Prostate gland (tissue), 2 donors: ENCODE data around the gene TEKT2. TPM values are rescaled to one million over a fixed set of nuclear protein-coding genes. Genes with fewer than 3 reads are reported as not detected.

ENCODE experiments used
- DNase-seq: peaks from one replicate; pipeline ENCODE4 v3.0.0-alpha.2; 2019; ENCODE audit warnings: low spot score
- H3K27ac ChIP-seq, 2 donors: fragments of 200-600 bp; sonication (generic); 2 replicates each; pipeline ENCODE4 v1.5.1; 2017 to 2019
- H3K27me3 ChIP-seq: fragments of 200-600 bp; sonication (generic); replicated peaks from 2 replicates; pipeline ENCODE4 v1.5.1; 2019; ENCODE audit not compliant: insufficient read depth
- H3K36me3 ChIP-seq, 2 donors: fragments of 200-600 bp; sonication (generic); 1 replicate in 1 of 2; 2 replicates in 1 of 2; pipeline versions ENCODE4 v1.5.1 to v1.8.1; 2017 to 2019
- H3K4me1 ChIP-seq: fragments of 200-600 bp; sonication (generic); replicated peaks from 2 replicates; pipeline ENCODE4 v1.5.1; 2019
- H3K4me3 ChIP-seq, 2 donors: fragments of 200-600 bp; sonication (generic); 2 replicates each; pipeline ENCODE4 v1.5.1; 2017 to 2019
- H3K9me3 ChIP-seq: fragments of 200-600 bp; sonication (generic); 2 replicates; pipeline ENCODE4 v1.5.1; 2017
- CTCF ChIP-seq, 4 experiments: fragments of 200-600 bp in 2 of 4; fragments of 450-650 bp in 2 of 4; sonication (generic) in 2 of 4; IDR thresholded peaks; 1 replicate in 3 of 4; 2 replicates in 1 of 4; pipeline ENCODE4 v1.5.1; 2016 to 2019; ENCODE audit warnings: antibody characterized with exemption in 4 of 4, mild to moderate bottlenecking in 2 of 4, moderate library complexity in 2 of 4
- POLR2A ChIP-seq: fragments of 450-650 bp; IDR thresholded peaks from one replicate; pipeline ENCODE4 v1.6.1; 2016; ENCODE audit warnings: antibody characterized with exemption, mild to moderate bottlenecking
- POLR2AphosphoS5 ChIP-seq: sonication (generic); formaldehyde crosslinking; IDR thresholded peaks from one replicate; pipeline ENCODE4 v1.6.1; 2017; ENCODE audit warnings: antibody characterized with exemption
- WGBS: methylation state at CpG from one replicate; pipeline ENCODE4 v1.1.5; 2018; 5-methylcytosine and 5-hydroxymethylcytosine counted together
- intact Hi-C: fragments of 100-400 bp; cut with DNase I; formaldehyde crosslinking; loops from one replicate; pipeline ENCODE4 v1.14.2; 2022
- total RNA-seq, 2 donors: library from RNA; depleted of rRNA; stranded (reverse); fragments of >200 nt; gene quantifications; one replicate each; pipeline ENCODE4 v1.1.0, GENCODE V29; 2016

The TEKT2 gene
- total RNA-seq, 2 donors from 2014 or later = 0.77 to 6.0 TPM

- no peak overlapping the region for H3K27ac ChIP-seq
These were observed 24.4 kb downstream of the TEKT2 start for GRCh38 chr1:36108314-36108713.

DNA sequence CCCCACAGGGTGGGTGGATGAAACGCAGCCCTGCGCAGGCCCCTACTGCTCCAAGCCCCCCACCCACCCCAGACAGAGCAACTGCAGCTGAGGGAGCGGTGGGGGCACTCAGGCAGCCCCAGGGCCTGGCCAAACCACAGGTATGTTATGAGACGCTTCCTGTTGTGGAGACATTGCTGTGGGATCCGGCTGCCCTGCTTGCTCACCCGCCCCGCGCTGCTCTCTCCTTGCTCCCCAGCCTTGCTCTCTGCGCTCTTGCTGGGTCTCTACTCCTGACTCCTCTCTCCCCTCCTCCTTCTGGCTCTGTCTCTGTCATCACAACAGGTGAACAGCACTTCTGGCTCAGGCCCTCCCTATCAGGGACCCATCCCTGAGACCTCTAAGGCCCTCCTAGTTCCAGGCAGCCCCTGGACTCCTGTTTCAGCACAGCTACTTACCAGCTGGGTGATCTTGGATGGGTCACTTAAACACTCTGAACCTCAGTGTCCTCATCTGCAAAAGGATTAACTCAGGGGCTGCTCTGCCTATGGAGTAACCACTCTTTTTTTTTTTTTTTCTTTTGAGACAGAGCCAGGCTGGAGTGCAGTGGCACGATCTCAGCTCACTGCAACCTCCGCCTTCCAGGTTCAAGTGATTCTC is 25.3 kb downstream of the TEKT2 start:
- intact Hi-C loops = no loop called here

More at GRCh38 chr1:36108314-36108713, 24.4 kb downstream of the TEKT2 start:
- WGBS = 44% methylated on average over 14 of the region's 14 CpGs
- no peaks in the 10 kb centered on the region for H3K4me1 ChIP-seq
- H3K36me3 ChIP-seq = no peaks in the 10 kb centered on the region
- H3K27me3 ChIP-seq = no peaks in the 10 kb centered on the region
- TF ChIP-seq POLR2AphosphoS5 (no peak), POLR2A (no peak), CTCF (IDR thresholded peaks at IDR 0.05) (no peak)
- DNase-seq = peak; percentile 33
- intact Hi-C loops = no loop called here
- no peak overlapping the region for H3K4me3 ChIP-seq
- H3K9me3 ChIP-seq = no peaks in the 10 kb centered on the region

DNA sequence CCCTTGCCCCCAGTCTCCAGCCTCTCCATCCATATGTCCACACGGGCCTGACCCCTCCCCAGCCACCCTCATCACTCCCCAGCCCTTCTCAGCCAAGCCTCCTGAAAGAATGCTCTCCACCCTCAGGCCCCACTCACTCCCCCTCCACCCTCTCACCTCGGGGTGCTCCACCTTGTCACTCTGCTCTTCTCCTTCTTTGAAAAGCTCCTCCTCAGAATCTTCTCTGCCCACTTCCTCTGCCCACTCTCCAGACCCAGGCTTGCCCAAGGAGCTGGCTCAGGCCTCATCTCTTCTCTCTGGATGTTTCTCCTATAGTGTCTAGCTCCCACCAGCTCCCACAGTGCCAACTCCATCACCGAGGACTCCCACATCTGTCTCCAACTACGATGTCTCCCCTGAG is 27.3 kb downstream of the TEKT2 start:
- 47% methylated on average over 4 of the region's 4 CpGs for WGBS
- H3K27ac ChIP-seq = no peak overlapping the region
- intact Hi-C loops = no loop called here
- H3K27me3 ChIP-seq = no peaks in the 10 kb centered on the region
- H3K4me3 ChIP-seq = no peak overlapping the region
- no peak for DNase-seq
- no peaks in the 10 kb centered on the region for H3K36me3 ChIP-seq
- H3K4me1 ChIP-seq = no peaks in the 10 kb centered on the region
- no peak for TF ChIP-seq POLR2A
- no peak for TF ChIP-seq CTCF (IDR thresholded peaks at IDR 0.05)
- TF ChIP-seq POLR2AphosphoS5 = no peak
- no peaks in the 10 kb centered on the region for H3K9me3 ChIP-seq

More for the DNA sequence above, 25.3 kb downstream of the TEKT2 start:
- no peaks in the 10 kb centered on the region for H3K4me1 ChIP-seq
- no peaks in the 10 kb centered on the region for H3K36me3 ChIP-seq
- H3K27ac ChIP-seq = no peak overlapping the region
- no peaks in the 10 kb centered on the region for H3K27me3 ChIP-seq
- WGBS = 51% methylated on average over 11 of the region's 11 CpGs
- TF ChIP-seq POLR2A = no peak
- TF ChIP-seq POLR2AphosphoS5 = peak; percentile 44
- TF ChIP-seq CTCF (IDR thresholded peaks at IDR 0.05) = no peak
- DNase-seq = peak; percentile 65
- H3K4me3 ChIP-seq = no peak overlapping the region
- no peaks in the 10 kb centered on the region for H3K9me3 ChIP-seq

DNA sequence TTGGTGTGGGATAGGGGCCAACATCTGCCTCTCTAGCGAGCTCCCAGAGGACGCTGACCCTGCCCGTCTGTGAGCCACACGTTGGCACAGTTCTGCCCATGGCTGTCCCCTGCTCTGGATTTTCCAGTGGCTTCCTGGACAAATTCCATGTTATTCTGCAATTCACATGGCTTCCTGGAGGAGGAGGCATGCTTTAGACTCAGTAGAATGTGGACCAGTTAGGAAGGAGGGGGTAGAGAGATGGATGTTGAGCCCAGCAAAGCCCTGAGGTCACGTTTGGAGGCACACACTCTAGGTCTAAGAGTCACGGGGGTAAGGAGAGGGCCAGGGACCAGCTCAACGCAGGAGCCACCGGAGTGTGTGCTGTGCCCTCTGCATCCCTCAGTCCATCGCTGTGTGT is 28.9 kb downstream of the TEKT2 start:
- Histone ChIP-seq H3K27me3 (no peaks in the 10 kb centered on the region), H3K4me3 (no peak overlapping the region), H3K27ac (no peak overlapping the region), H3K36me3 (no peaks in the 10 kb centered on the region), H3K4me1 (no peaks in the 10 kb centered on the region), H3K9me3 (no peaks in the 10 kb centered on the region)
- no peak for TF ChIP-seq POLR2A
- TF ChIP-seq CTCF (IDR thresholded peaks at IDR 0.05) = no peak
- no peak for TF ChIP-seq POLR2AphosphoS5
- no peak for DNase-seq
- WGBS = 91% methylated on average over 9 of the region's 9 CpGs
- intact Hi-C loops = no loop called here

DNA sequence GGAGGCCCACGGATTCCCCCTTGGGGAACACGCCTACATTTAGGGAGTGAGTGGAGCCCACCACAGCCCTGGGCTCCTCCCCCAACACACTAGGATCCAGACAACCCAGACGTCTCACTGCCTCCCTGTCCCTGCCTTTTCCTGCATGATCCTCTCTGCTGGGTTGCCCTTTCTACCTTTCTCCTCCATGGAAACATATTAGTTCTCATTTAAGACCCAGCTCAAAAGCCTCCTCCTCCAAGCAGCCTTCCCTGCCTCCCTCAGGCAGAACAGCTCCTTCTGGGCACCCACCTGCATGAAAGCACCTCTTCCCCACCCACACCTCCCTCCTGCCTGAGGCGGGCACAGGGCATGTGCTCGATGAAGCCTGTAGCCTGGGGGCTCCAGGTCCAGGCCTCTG is 30.5 kb downstream of the TEKT2 start:
- no peaks in the 10 kb centered on the region for H3K27me3 ChIP-seq
- TF ChIP-seq CTCF (IDR thresholded peaks at IDR 0.05) (no peak), POLR2A (no peak), POLR2AphosphoS5 (no peak)
- peak overlapping the region in 1 of 2 donors; percentile 57 for H3K27ac ChIP-seq
- no peaks in the 10 kb centered on the region for H3K9me3 ChIP-seq
- no peak overlapping the region for H3K4me3 ChIP-seq
- no peaks in the 10 kb centered on the region for H3K36me3 ChIP-seq
- 67% methylated on average over 5 of the region's 5 CpGs for WGBS
- intact Hi-C loops = no loop called here
- DNase-seq = no peak
- H3K4me1 ChIP-seq = no peaks in the 10 kb centered on the region
